ENCODE measurements around the gene DSG1. TPM values are rescaled to one million over a fixed set of nuclear protein-coding genes. Genes with fewer than 3 reads are reported as not detected.

DSG1 gene
- total and polyA plus RNA-seq, 2 of the 13 experiments (the other 11 are each of a cell fraction or from before 2014, with no cell fraction given): 0.04 TPM; not detected in 1

- TF ChIP-seq, protein P1, sequence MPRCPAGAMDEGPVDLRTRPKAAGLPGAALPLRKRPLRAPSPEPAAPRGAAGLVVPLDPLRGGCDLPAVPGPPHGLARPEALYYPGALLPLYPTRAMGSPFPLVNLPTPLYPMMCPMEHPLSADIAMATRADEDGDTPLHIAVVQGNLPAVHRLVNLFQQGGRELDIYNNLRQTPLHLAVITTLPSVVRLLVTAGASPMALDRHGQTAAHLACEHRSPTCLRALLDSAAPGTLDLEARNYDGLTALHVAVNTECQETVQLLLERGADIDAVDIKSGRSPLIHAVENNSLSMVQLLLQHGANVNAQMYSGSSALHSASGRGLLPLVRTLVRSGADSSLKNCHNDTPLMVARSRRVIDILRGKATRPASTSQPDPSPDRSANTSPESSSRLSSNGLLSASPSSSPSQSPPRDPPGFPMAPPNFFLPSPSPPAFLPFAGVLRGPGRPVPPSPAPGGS (CRISPR knock-in tag; IDR thresholded peaks at IDR 0.05): no peak
- TF ChIP-seq, protein P2, sequence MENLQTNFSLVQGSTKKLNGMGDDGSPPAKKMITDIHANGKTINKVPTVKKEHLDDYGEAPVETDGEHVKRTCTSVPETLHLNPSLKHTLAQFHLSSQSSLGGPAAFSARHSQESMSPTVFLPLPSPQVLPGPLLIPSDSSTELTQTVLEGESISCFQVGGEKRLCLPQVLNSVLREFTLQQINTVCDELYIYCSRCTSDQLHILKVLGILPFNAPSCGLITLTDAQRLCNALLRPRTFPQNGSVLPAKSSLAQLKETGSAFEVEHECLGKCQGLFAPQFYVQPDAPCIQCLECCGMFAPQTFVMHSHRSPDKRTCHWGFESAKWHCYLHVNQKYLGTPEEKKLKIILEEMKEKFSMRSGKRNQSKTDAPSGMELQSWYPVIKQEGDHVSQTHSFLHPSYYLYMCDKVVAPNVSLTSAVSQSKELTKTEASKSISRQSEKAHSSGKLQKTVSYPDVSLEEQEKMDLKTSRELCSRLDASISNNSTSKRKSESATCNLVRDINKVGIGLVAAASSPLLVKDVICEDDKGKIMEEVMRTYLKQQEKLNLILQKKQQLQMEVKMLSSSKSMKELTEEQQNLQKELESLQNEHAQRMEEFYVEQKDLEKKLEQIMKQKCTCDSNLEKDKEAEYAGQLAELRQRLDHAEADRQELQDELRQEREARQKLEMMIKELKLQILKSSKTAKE (CRISPR knock-in tag; IDR thresholded peaks at IDR 0.05; ENCODE audit: borderline replicate concordance): no peak
- TF ChIP-seq GATAD1 (CRISPR knock-in tag; IDR thresholded peaks at IDR 0.05) (no peak), KMT2A (CRISPR knock-in tag; IDR thresholded peaks at IDR 0.05) (no peak), ATF7-NPFF (CRISPR knock-in tag; IDR thresholded peaks at IDR 0.05; ENCODE audit: low read depth) (no peak), TEAD2 (CRISPR knock-in tag; IDR thresholded peaks at IDR 0.05) (no peak), ZNF761 (CRISPR knock-in tag; conservative IDR thresholded peaks at IDR 0.05) (0 out of 2 replicates have a peak, but pooled peaks have one; percentile 40), PTBP1 (IDR thresholded peaks at IDR 0.05; ENCODE audit: low read depth, low read length, poor library complexity, severe bottlenecking) (no peak), ZNF788 (CRISPR knock-in tag; IDR thresholded peaks at IDR 0.05; ENCODE audit: borderline replicate concordance) (no peak; the same call in 1 of the 2 replicates), ZNF331 (CRISPR knock-in tag; IDR thresholded peaks at IDR 0.05) (peak; percentile 30; the same call in 1 of the 2 replicates)
- TF ChIP-seq, protein P3, sequence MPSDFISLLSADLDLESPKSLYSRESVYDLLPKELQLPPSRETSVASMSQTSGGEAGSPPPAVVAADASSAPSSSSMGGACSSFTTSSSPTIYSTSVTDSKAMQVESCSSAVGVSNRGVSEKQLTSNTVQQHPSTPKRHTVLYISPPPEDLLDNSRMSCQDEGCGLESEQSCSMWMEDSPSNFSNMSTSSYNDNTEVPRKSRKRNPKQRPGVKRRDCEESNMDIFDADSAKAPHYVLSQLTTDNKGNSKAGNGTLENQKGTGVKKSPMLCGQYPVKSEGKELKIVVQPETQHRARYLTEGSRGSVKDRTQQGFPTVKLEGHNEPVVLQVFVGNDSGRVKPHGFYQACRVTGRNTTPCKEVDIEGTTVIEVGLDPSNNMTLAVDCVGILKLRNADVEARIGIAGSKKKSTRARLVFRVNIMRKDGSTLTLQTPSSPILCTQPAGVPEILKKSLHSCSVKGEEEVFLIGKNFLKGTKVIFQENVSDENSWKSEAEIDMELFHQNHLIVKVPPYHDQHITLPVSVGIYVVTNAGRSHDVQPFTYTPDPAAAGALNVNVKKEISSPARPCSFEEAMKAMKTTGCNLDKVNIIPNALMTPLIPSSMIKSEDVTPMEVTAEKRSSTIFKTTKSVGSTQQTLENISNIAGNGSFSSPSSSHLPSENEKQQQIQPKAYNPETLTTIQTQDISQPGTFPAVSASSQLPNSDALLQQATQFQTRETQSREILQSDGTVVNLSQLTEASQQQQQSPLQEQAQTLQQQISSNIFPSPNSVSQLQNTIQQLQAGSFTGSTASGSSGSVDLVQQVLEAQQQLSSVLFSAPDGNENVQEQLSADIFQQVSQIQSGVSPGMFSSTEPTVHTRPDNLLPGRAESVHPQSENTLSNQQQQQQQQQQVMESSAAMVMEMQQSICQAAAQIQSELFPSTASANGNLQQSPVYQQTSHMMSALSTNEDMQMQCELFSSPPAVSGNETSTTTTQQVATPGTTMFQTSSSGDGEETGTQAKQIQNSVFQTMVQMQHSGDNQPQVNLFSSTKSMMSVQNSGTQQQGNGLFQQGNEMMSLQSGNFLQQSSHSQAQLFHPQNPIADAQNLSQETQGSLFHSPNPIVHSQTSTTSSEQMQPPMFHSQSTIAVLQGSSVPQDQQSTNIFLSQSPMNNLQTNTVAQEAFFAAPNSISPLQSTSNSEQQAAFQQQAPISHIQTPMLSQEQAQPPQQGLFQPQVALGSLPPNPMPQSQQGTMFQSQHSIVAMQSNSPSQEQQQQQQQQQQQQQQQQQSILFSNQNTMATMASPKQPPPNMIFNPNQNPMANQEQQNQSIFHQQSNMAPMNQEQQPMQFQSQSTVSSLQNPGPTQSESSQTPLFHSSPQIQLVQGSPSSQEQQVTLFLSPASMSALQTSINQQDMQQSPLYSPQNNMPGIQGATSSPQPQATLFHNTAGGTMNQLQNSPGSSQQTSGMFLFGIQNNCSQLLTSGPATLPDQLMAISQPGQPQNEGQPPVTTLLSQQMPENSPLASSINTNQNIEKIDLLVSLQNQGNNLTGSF (CRISPR knock-in tag; IDR thresholded peaks at IDR 0.05): no peak
- TF ChIP-seq, protein P4, sequence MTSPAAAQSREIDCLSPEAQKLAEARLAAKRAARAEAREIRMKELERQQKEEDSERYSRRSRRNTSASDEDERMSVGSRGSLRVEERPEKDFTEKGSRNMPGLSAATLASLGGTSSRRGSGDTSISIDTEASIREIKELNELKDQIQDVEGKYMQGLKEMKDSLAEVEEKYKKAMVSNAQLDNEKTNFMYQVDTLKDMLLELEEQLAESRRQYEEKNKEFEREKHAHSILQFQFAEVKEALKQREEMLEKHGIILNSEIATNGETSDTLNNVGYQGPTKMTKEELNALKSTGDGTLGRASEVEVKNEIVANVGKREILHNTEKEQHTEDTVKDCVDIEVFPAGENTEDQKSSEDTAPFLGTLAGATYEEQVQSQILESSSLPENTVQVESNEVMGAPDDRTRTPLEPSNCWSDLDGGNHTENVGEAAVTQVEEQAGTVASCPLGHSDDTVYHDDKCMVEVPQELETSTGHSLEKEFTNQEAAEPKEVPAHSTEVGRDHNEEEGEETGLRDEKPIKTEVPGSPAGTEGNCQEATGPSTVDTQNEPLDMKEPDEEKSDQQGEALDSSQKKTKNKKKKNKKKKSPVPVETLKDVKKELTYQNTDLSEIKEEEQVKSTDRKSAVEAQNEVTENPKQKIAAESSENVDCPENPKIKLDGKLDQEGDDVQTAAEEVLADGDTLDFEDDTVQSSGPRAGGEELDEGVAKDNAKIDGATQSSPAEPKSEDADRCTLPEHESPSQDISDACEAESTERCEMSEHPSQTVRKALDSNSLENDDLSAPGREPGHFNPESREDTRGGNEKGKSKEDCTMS (CRISPR knock-in tag; conservative IDR thresholded peaks at IDR 0.05): no peak
- TF ChIP-seq, protein P5, sequence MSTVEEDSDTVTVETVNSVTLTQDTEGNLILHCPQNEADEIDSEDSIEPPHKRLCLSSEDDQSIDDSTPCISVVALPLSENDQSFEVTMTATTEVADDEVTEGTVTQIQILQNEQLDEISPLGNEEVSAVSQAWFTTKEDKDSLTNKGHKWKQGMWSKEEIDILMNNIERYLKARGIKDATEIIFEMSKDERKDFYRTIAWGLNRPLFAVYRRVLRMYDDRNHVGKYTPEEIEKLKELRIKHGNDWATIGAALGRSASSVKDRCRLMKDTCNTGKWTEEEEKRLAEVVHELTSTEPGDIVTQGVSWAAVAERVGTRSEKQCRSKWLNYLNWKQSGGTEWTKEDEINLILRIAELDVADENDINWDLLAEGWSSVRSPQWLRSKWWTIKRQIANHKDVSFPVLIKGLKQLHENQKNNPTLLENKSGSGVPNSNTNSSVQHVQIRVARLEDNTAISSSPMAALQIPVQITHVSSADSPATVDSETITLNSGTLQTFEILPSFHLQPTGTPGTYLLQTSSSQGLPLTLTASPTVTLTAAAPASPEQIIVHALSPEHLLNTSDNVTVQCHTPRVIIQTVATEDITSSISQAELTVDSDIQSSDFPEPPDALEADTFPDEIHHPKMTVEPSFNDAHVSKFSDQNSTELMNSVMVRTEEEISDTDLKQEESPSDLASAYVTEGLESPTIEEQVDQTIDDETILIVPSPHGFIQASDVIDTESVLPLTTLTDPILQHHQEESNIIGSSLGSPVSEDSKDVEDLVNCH (CRISPR knock-in tag; IDR thresholded peaks at IDR 0.05): no peak
Measured at GRCh38 chr18:31278609-31279071, 39.3 kb upstream of the DSG1 start (continued).
